GM12878 (cell line): ENCODE data around the gene MN1. TPM values are rescaled to one million over a fixed set of nuclear protein-coding genes. Genes with fewer than 3 reads are reported as not detected.

Experiments used
- ATAC-seq: fragments of 200-7000 bp; cut with Tn5 transposase; 3 replicates; pipeline ENCODE4 v1.9.1; 2020; ENCODE audit warnings: mild to moderate bottlenecking, moderate library complexity
- BruUV-seq: library from RNA; stranded (reverse); fragments of 400-500 nt; replicated peaks from 2 replicates; lab custom pipeline; 2021; lab: Mats Ljungman, UMichigan
- CTCF ChIA-PET: fragments of 300-600 bp; sonication (Branson Sonifier 250); formaldehyde crosslinking; extraction: SDS; loops from one replicate; lab custom pipeline; 2021; ENCODE audit warnings: inconsistent platforms; lab: Yijun Ruan, JAX
- POLR2A ChIA-PET: fragments of 350-600 bp; formaldehyde crosslinking; extraction: SDS; loops from one replicate; lab custom pipeline; 2021; ENCODE audit warnings: inconsistent platforms; lab: Charles Lee
- RAD21 ChIA-PET: fragments of 300-600 bp; sonication (Branson Sonifier 250); formaldehyde crosslinking; loops from one replicate; lab custom pipeline; 2023; ENCODE audit warnings: antibody characterized with exemption; ENCODE audit not compliant: unreplicated experiment; lab: Charles Lee
- SMC1A ChIA-PET: fragments of 300-600 bp; sonication (Branson Sonifier 250); formaldehyde crosslinking; loops from one replicate; lab custom pipeline; 2023; ENCODE audit not compliant: unreplicated experiment, uncharacterized antibody; lab: Charles Lee
- DNase-seq: peaks from one replicate; pipeline ENCODE4 v3.0.0-alpha.2; 2011; ENCODE audit warnings: low read depth, low spot score
- FAIRE-seq: peaks from 3 replicates; lab custom pipeline; 2011; peaks lifted over from hg19 to GRCh38; lab: Jason Lieb, UNC
- H2AFZ ChIP-seq: 2 replicates; pipeline ENCODE4 v1.6.0; 2011; ENCODE audit warnings: low read depth, low read length, control low read depth; ENCODE audit not compliant: control insufficient read depth
- H3K27ac ChIP-seq: 2 replicates; pipeline ENCODE4 v1.5.1; 2011; ENCODE audit warnings: control low read depth; ENCODE audit not compliant: control insufficient read depth, insufficient read depth
- H3K27me3 ChIP-seq, 2 experiments: replicated peaks in 1 of 2; 2 replicates each; pipeline versions ENCODE4 v1.6.0 to v1.6.1; 2011; ENCODE audit warnings: low read length in 1 of 2; ENCODE audit not compliant: control insufficient read depth in 2 of 2, insufficient read depth in 2 of 2
- H3K36me3 ChIP-seq, 2 experiments: 2 replicates each; pipeline ENCODE4 v1.5.1; 2011; ENCODE audit warnings: low read length in 1 of 2; ENCODE audit not compliant: control insufficient read depth in 2 of 2, insufficient read depth in 2 of 2
- H3K4me1 ChIP-seq: 2 replicates; pipeline ENCODE4 v1.6.1; 2011; ENCODE audit warnings: mild to moderate bottlenecking, low read length, moderate library complexity, mixed read lengths; ENCODE audit not compliant: control insufficient read depth, insufficient read depth
- H3K4me2 ChIP-seq: 2 replicates; pipeline ENCODE4 v1.6.0; 2011; ENCODE audit warnings: control low read depth; ENCODE audit not compliant: control insufficient read depth, insufficient read depth
- H3K4me3 ChIP-seq: fragments of 200-600 bp; sonication (generic); 2 replicates; pipeline ENCODE4 v1.5.1; 2016
- H3K79me2 ChIP-seq: 2 replicates; pipeline ENCODE4 v1.6.0; 2011; ENCODE audit warnings: low read length; ENCODE audit not compliant: control insufficient read depth, insufficient read depth
- H3K9ac ChIP-seq: 2 replicates; pipeline ENCODE4 v1.8.0; 2011; ENCODE audit warnings: low read length, control low read depth, mixed read lengths; ENCODE audit not compliant: control insufficient read depth, insufficient read depth
- H3K9me3 ChIP-seq: replicated peaks from 3 replicates; pipeline ENCODE4 v1.5.1; 2011; ENCODE audit warnings: mild to moderate bottlenecking, low read length; ENCODE audit not compliant: control insufficient read depth, insufficient read depth
- H4K20me1 ChIP-seq: 2 replicates; pipeline ENCODE4 v1.6.0; 2011; ENCODE audit not compliant: control insufficient read depth, insufficient read depth
- BACH1 ChIP-seq: fragments of 450-650 bp; IDR thresholded peaks from 2 replicates; pipeline ENCODE4 v1.6.1; 2017; ENCODE audit warnings: mild to moderate bottlenecking, borderline replicate concordance
- BCL11A ChIP-seq: IDR thresholded peaks from 2 replicates; pipeline ENCODE4 v1.6.1; 2011; ENCODE audit warnings: low read depth, low read length
- CBFB ChIP-seq: IDR thresholded peaks from 2 replicates; pipeline ENCODE4 v1.6.1; 2016; ENCODE audit warnings: antibody characterized with exemption, low read depth
- CEBPB ChIP-seq, 2 experiments: fragments of 150-350 bp in 1 of 2; IDR thresholded peaks; 2 replicates each; pipeline ENCODE4 v1.6.1; 2012 to 2014; ENCODE audit warnings: low read depth in 2 of 2, low read length in 2 of 2, borderline replicate concordance in 1 of 2, inconsistent platforms in 1 of 2
- CHD2 ChIP-seq: IDR thresholded peaks from 2 replicates; pipeline ENCODE4 v1.6.1; 2011; ENCODE audit warnings: low read depth, low read length, improper control_type of control experiment, borderline replicate concordance
- CREM ChIP-seq: IDR thresholded peaks from 2 replicates; pipeline ENCODE4 v1.6.1; 2014; ENCODE audit warnings: antibody characterized with exemption, low read depth
- EP300 ChIP-seq, 2 experiments: fragments of 150-350 bp in 1 of 2; IDR thresholded peaks; 2 replicates each; pipeline ENCODE4 v1.6.1; 2011 to 2012; ENCODE audit warnings: low read depth in 2 of 2, low read length in 2 of 2, borderline replicate concordance in 1 of 2, improper control_type of control experiment in 1 of 2, inconsistent platforms in 1 of 2; ENCODE audit not compliant: control insufficient read depth in 1 of 2
- FOS ChIP-seq: IDR thresholded peaks from 3 replicates; pipeline ENCODE4 v1.6.1; 2011; ENCODE audit warnings: borderline replicate concordance; ENCODE audit not compliant: insufficient read length; ENCODE audit errors: extremely low read depth
- GABPA ChIP-seq: IDR thresholded peaks from 2 replicates; pipeline ENCODE4 v1.6.1; 2014; ENCODE audit warnings: antibody characterized with exemption, low read depth, mild to moderate bottlenecking, inconsistent platforms
- HCFC1 ChIP-seq: fragments of 150-350 bp; IDR thresholded peaks from 2 replicates; pipeline ENCODE4 v1.6.1; 2014; ENCODE audit warnings: low read length
- LARP7 ChIP-seq: fragments of 450-650 bp; IDR thresholded peaks from 2 replicates; pipeline ENCODE4 v1.6.1; 2017; ENCODE audit warnings: mild to moderate bottlenecking
- NFXL1 ChIP-seq: fragments of 450-650 bp; IDR thresholded peaks from 2 replicates; pipeline ENCODE4 v1.6.1; 2017; ENCODE audit warnings: antibody characterized with exemption, mild to moderate bottlenecking, borderline replicate concordance
- NR2F1 ChIP-seq: fragments of 450-650 bp; conservative IDR thresholded peaks from 2 replicates; pipeline ENCODE4 v1.6.1; 2017; ENCODE audit warnings: mild to moderate bottlenecking
- POLR2AphosphoS5 ChIP-seq: IDR thresholded peaks from 2 replicates; pipeline ENCODE4 v1.6.1; 2011; ENCODE audit warnings: mild to moderate bottlenecking, low read length, inconsistent platforms
- SMAD1 ChIP-seq: fragments of 450-650 bp; IDR thresholded peaks from 2 replicates; pipeline ENCODE4 v1.6.1; 2018; ENCODE audit warnings: mild to moderate bottlenecking, low read depth; ENCODE audit not compliant: partially characterized antibody
- SPI1 ChIP-seq: IDR thresholded peaks from 2 replicates; pipeline ENCODE4 v1.6.1; 2011; ENCODE audit warnings: low read depth, mild to moderate bottlenecking, low read length, moderate library complexity, borderline replicate concordance; ENCODE audit not compliant: insufficient read depth
- TCF3 ChIP-seq: IDR thresholded peaks from 2 replicates; pipeline ENCODE4 v1.6.1; 2012; ENCODE audit warnings: low read depth, mild to moderate bottlenecking, low read length, borderline replicate concordance; ENCODE audit not compliant: insufficient read depth
- WRNIP1 ChIP-seq: IDR thresholded peaks from 2 replicates; pipeline ENCODE4 v1.6.1; 2011; ENCODE audit warnings: low read depth, low read length, improper control_type of control experiment, borderline replicate concordance
- ZNF622 ChIP-seq: fragments of 450-650 bp; IDR thresholded peaks from 2 replicates; pipeline ENCODE4 v1.6.1; 2017; ENCODE audit warnings: mild to moderate bottlenecking, inconsistent platforms
- WGBS: methylation state at CpG from one replicate; pipeline ENCODE4 v1.1.6; 2016; ENCODE audit warnings: low lambda C conversion rate; ENCODE audit not compliant: insufficient replicate concordance, insufficient coverage; ENCODE audit errors: missing lambda C conversion rate; 5-methylcytosine and 5-hydroxymethylcytosine counted together
- in situ Hi-C: fragments of 300-500 bp; cut with MboI; formaldehyde crosslinking; loops from 9 replicates; pipeline ENCODE4 v1.14.3; 2018; ENCODE audit warnings: mixed read lengths
- intact Hi-C: fragments of 100-400 bp; cut with micrococcal nuclease; formaldehyde crosslinking; loops from one replicate; pipeline ENCODE4 v1.14.2; 2022; ENCODE audit not compliant: unreplicated experiment
- polyA plus RNA-seq, 11 experiments: library from polyadenylated mRNA; depleted of rRNA in 4 of 11; unstranded in 6 of 11; stranded (reverse) in 5 of 11; fragments of >200 nt; fragmentation: Nextera tagmentation in 4 of 11; fragmentation: Illumina TruSeq in 1 of 11; extraction: Ambion mirVana in 4 of 11; extraction: Trizol in 1 of 11; gene quantifications; 1 replicate in 1 of 11; 2 replicates in 10 of 11; pipeline versions ENCODE4 v1.2.1 to v1.2.3, GENCODE V29; 2011 to 2016; ENCODE audit warnings: inconsistent platforms in 2 of 11, missing spikeins in 2 of 11, low read depth in 1 of 11
- total RNA-seq, 4 experiments: library from RNA; depleted of rRNA in 3 of 4; stranded (reverse); fragments of >200 nt in 3 of 4; fragmentation: Illumina TruSeq in 1 of 4; extraction: Trizol in 1 of 4; gene quantifications; 2 replicates each; pipeline versions ENCODE4 v1.2.1 to v1.2.3, GENCODE V29; 2013 to 2021
- TF ChIP-seq, protein P1 (sequence below): fragments of 450-650 bp; IDR thresholded peaks from 2 replicates; pipeline ENCODE4 v1.6.1; 2018; ENCODE audit warnings: borderline replicate concordance, mild to moderate bottlenecking; ENCODE audit not compliant: partially characterized antibody

Gene MN1
- total and polyA plus RNA-seq, 10 of the 15 experiments (the other 5 are each of a cell fraction or from before 2014, with no cell fraction given) = under 0.01 to 0.24 (median 0.03) TPM; not detected in 3

DNA sequence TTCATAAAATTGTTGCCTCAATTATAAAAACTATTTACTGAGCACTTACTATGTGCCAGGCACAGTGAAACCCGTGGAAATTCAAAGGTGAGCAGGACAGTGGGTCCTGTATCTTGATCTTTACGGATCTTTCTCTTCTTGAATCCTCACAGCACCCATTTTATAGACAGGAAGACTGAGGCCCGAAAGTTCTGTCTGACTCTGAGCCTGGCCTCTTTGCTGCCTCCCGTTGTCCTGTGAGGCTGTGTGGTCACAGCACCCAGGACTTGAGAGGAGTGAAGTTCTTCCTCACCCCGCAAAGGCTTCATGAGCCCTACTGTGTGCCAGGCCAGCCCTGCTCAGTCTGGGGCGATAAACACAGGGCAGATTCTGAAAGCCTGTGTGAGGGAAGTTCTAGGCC, 13.4 kb upstream of the MN1 start:
- no peak for TF ChIP-seq NR2F1
- TF ChIP-seq, protein P1, sequence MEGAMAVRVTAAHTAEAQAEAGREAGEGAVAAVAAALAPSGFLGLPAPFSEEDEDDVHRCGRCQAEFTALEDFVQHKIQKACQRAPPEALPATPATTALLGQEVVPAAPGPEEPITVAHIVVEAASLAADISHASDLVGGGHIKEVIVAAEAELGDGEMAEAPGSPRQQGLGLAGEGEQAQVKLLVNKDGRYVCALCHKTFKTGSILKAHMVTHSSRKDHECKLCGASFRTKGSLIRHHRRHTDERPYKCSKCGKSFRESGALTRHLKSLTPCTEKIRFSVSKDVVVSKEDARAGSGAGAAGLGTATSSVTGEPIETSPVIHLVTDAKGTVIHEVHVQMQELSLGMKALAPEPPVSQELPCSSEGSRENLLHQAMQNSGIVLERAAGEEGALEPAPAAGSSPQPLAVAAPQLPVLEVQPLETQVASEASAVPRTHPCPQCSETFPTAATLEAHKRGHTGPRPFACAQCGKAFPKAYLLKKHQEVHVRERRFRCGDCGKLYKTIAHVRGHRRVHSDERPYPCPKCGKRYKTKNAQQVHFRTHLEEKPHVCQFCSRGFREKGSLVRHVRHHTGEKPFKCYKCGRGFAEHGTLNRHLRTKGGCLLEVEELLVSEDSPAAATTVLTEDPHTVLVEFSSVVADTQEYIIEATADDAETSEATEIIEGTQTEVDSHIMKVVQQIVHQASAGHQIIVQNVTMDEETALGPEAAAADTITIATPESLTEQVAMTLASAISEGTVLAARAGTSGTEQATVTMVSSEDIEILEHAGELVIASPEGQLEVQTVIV = no peak
- no peak for TF ChIP-seq BCL11A
- no peak for TF ChIP-seq CHD2
- TF ChIP-seq CBFB = no peak
- TF ChIP-seq HCFC1 = no peak
- no peak for TF ChIP-seq CEBPB (IDR thresholded peaks at IDR 0.05; ENCODE audit: borderline replicate concordance in 1 of 2, low read depth in 2 of 2, low read length in 2 of 2)
- TF ChIP-seq NFXL1 = no peak
- no peak for TF ChIP-seq SPI1
- TF ChIP-seq WRNIP1 = no peak
- TF ChIP-seq FOS = no peak
- no peak for TF ChIP-seq LARP7
- no peak for TF ChIP-seq GABPA
- TF ChIP-seq BACH1 = no peak
- no peak for TF ChIP-seq CREM
- no peak for TF ChIP-seq POLR2AphosphoS5
- TF ChIP-seq EP300 (IDR thresholded peaks at IDR 0.05; ENCODE audit: borderline replicate concordance in 1 of 2, control insufficient read depth in 1 of 2, low read depth in 2 of 2, low read length in 2 of 2) = no peak
- no peak for TF ChIP-seq ZNF622
- no peak for TF ChIP-seq SMAD1
- no peak for TF ChIP-seq TCF3

More for the DNA sequence above, 13.4 kb upstream of the MN1 start:
- SMC1A ChIA-PET = interaction anchor here (0.5 kb wide), 1 partner anchor 1373 kb away, joined by 3 read pairs; no protein-coding TSS in a partner anchor
- H3K9me3 ChIP-seq = no peaks in the 10 kb centered on the region
- no peak overlapping the region for H3K4me2 ChIP-seq
- H3K27ac ChIP-seq = no peak overlapping the region
- no peak overlapping the region for H3K4me3 ChIP-seq
- no peaks in the 10 kb centered on the region for H4K20me1 ChIP-seq
- ATAC-seq = no peak
- no peak overlapping the region for H3K9ac ChIP-seq
- CTCF ChIA-PET = no interaction called here
- in situ Hi-C loops (no loop called here), intact Hi-C loops (no loop called here)
- H2AFZ ChIP-seq = no peak overlapping the region
- no peak for FAIRE-seq
- no peaks in the 10 kb centered on the region for H3K27me3 ChIP-seq
- RAD21 ChIA-PET = no interaction called here
- no TSS peak for BruUV-seq
- no peaks in the 10 kb centered on the region for H3K4me1 ChIP-seq
- no peaks in the 10 kb centered on the region for H3K79me2 ChIP-seq
- DNase-seq = no peak
- POLR2A ChIA-PET = no interaction called here
- no peaks in the 10 kb centered on the region for H3K36me3 ChIP-seq
- WGBS = 43% methylated on average over 6 of the region's 6 CpGs
